ENCODE data around the gene SAMD1. TPM values are rescaled to one million over a fixed set of nuclear protein-coding genes. Genes with fewer than 3 reads are reported as not detected.

Gene SAMD1
- total and polyA plus RNA-seq, 2 experiments from 2014 or later: 112 to 136 TPM

DNA sequence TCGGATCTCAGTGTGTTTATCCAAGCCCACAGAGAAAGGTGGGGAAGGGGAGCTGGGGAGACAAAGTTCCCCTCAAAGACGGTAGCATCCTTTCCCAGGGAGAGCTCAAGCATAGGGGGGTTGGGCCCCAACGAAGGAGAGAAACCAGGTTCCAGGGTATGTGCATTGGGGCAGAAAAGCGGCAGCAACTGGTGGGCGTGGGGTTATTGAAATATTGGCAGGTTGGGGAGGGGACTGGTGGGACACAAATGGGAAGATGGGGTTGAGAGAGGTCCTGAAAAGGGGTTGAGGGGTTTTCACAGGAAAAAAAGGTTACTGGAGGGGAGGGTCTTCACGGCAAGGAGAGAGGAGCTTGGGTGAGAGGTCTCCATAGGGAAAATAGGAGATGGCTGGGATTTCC, 44.8 kb upstream of the SAMD1 start:
- no peak overlapping the region for H3K27ac ChIP-seq
- no peaks in the 10 kb centered on the region for H3K27me3 ChIP-seq
- H3K36me3 ChIP-seq: no peaks in the 10 kb centered on the region
- H3K4me3 ChIP-seq: peak overlapping the region; percentile 65
- no peak for DNase-seq (ENCODE audit: low read depth in 1 of 2, low spot score in 1 of 2)
- no peaks in the 10 kb centered on the region for H3K9me3 ChIP-seq (ENCODE audit: low read depth)
- peaks cover 3% of the 10 kb centered on the region for H3K4me1 ChIP-seq (ENCODE audit: low read depth)
- TF ChIP-seq, protein P1, sequence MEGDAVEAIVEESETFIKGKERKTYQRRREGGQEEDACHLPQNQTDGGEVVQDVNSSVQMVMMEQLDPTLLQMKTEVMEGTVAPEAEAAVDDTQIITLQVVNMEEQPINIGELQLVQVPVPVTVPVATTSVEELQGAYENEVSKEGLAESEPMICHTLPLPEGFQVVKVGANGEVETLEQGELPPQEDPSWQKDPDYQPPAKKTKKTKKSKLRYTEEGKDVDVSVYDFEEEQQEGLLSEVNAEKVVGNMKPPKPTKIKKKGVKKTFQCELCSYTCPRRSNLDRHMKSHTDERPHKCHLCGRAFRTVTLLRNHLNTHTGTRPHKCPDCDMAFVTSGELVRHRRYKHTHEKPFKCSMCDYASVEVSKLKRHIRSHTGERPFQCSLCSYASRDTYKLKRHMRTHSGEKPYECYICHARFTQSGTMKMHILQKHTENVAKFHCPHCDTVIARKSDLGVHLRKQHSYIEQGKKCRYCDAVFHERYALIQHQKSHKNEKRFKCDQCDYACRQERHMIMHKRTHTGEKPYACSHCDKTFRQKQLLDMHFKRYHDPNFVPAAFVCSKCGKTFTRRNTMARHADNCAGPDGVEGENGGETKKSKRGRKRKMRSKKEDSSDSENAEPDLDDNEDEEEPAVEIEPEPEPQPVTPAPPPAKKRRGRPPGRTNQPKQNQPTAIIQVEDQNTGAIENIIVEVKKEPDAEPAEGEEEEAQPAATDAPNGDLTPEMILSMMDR (IDR thresholded peaks at IDR 0.05; ENCODE audit: low read depth, low read length): no peak

DNA sequence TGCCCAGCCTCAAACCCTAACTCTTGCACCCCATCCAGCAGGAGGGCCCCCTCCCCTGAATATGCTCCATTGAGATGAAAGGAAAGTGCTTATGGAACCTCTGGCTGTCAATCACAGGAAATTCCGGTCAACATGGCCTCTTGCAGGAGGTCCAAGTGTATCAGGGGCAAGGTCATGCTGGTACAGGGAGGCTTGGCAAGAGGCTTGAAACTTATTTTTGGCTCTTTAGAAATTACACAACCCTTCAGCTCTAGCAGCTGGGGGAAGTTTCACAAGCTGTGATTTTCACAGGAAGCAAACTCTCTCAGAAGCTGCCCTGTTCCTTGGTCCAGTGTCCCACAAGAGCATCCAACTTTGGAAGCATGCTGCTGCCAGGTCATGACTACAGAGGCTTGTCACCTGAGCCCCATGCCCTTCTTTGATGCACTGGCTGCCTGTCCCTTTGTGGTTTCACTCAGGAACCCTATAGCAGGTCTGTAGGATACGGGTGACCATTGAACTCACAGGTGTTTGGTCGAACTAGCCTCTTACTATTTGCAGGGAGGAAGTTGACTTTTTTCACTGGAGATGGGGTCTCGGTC, 37.5 kb upstream of the SAMD1 start:
- Histone ChIP-seq H3K9me3 (ENCODE audit: low read depth) (no peaks in the 10 kb centered on the region), H3K36me3 (no peaks in the 10 kb centered on the region), H3K27ac (peak overlapping the region; percentile 48), H3K4me1 (ENCODE audit: low read depth) (no peaks in the 10 kb centered on the region), H3K27me3 (no peaks in the 10 kb centered on the region), H3K4me3 (no peak overlapping the region)
- TF ChIP-seq, protein P1 (IDR thresholded peaks at IDR 0.05; ENCODE audit: low read depth, low read length): no peak
- DNase-seq (ENCODE audit: low read depth in 1 of 2, low spot score in 1 of 2): peak in 1 of 2 donors; percentile 64

DNA sequence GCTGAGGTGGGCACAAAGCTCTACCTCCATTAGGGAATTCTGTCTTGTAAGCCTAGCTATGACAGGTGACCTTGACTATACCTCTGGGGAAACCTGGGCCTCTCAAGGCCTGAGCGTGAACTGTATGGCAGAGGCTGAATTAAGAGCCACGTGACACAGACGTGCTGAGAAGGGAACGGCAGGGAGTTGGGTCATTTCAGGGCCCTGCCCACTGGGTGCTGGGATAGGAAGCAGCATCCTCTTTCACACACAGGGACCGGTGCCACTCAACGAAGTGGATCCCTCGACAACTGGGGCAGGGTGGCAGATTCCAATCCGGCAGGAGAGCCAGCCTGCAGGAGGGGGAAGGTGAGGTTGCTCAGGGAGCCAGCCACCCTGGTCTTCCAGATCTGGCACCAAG, 36.6 kb upstream of the SAMD1 start:
- Histone ChIP-seq H3K4me3 (no peak overlapping the region), H3K4me1 (ENCODE audit: low read depth) (no peaks in the 10 kb centered on the region), H3K9me3 (ENCODE audit: low read depth) (no peaks in the 10 kb centered on the region), H3K36me3 (no peaks in the 10 kb centered on the region), H3K27ac (no peak overlapping the region), H3K27me3 (no peaks in the 10 kb centered on the region)
- no peak for DNase-seq (ENCODE audit: low read depth in 1 of 2, low spot score in 1 of 2)
- TF ChIP-seq, protein P1 (IDR thresholded peaks at IDR 0.05; ENCODE audit: low read depth, low read length): no peak

DNA sequence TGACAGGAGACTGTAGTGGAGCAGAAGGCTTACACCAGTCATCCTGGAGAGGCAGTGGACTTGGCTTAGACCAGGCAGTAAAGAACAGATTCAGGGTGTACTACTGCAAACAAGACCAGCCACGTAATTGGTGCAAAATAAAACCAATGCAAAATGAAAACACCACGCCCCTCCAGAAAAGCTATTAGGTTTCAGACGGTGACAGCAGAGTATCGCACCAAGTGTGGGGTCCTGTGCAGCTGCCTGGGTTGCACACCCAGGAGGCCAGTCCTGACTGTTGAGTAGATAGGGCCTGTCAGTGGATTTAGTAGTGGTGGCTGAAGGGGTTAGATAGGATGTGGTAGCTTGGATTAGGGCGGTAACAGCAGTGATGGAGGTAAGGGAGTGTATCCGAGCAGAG, 32.4 kb upstream of the SAMD1 start:
- H3K27me3 ChIP-seq: no peaks in the 10 kb centered on the region
- H3K4me1 ChIP-seq (ENCODE audit: low read depth): peaks cover 18% of the 10 kb centered on the region
- no peak overlapping the region for H3K4me3 ChIP-seq
- no peaks in the 10 kb centered on the region for H3K36me3 ChIP-seq
- no peak for DNase-seq (ENCODE audit: low read depth in 1 of 2, low spot score in 1 of 2)
- H3K27ac ChIP-seq: no peak overlapping the region
- H3K9me3 ChIP-seq (ENCODE audit: low read depth): no peaks in the 10 kb centered on the region
- TF ChIP-seq, protein P1 (IDR thresholded peaks at IDR 0.05; ENCODE audit: low read depth, low read length): no peak

DNA sequence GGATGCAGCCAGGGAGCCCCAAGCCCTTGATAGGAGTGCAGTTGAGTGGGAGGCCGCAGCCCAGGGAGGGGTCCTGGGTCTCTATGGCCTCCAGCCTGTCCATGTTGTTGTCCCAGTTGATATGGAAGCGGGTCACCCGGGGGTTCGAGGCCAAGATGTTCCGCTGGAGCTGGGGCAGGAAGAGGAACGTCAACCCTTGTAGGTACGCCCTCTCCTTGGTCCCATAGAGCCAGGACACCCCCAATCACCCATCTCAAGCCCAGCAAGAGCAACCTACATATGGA, 29.9 kb upstream of the SAMD1 start:
- Histone ChIP-seq H3K4me3 (no peak overlapping the region), H3K36me3 (no peaks in the 10 kb centered on the region), H3K9me3 (ENCODE audit: low read depth) (no peaks in the 10 kb centered on the region), H3K4me1 (ENCODE audit: low read depth) (peaks cover 31% of the 10 kb centered on the region), H3K27ac (peak overlapping the region; percentile 95), H3K27me3 (no peaks in the 10 kb centered on the region)
- TF ChIP-seq, protein P1 (IDR thresholded peaks at IDR 0.05; ENCODE audit: low read depth, low read length): no peak
- DNase-seq (ENCODE audit: low read depth in 1 of 2, low spot score in 1 of 2): no peak

Measured in cardiac muscle cell (in vitro differentiated cells and primary cell).